ENCODE measurements around the gene DHRS1.

The DHRS1 gene

DNA sequence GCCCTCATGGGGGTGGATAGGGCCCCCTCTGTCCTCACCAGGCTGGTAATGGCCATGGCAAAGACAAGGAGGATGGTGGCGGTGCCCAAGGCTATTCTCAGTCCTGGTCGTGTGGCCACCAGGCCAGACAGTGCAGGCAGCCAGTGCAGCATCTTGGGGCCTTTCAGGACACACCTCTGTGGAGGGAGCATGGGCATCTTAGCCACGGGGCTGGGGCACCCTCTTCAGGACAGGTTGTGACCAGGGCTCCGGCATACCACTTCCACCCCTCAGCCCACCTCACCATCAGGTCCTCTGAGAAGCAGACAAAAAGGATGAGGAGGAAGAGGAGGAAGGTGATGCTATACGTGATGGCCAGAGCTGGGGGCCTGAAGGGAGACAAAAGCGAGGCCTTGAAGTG lies 24.4 kb upstream of the DHRS1 start (continued):
- TF ChIP-seq ZNF518A (tag by site-specific recombination; conservative IDR thresholded peaks at IDR 0.05; ENCODE audit: low read depth) (no peak), ZNF274 (IDR thresholded peaks at IDR 0.05; ENCODE audit: low read length) (no peak), ZNF274 (tag by site-specific recombination; IDR thresholded peaks at IDR 0.05; ENCODE audit: borderline replicate concordance) (no peak), ZXDB (tag by site-specific recombination; IDR thresholded peaks at IDR 0.05) (no peak), ZNF366 (tag by site-specific recombination; conservative IDR thresholded peaks at IDR 0.05) (no peak), ZNF707 (tag by site-specific recombination; IDR thresholded peaks at IDR 0.05) (no peak)

DNA sequence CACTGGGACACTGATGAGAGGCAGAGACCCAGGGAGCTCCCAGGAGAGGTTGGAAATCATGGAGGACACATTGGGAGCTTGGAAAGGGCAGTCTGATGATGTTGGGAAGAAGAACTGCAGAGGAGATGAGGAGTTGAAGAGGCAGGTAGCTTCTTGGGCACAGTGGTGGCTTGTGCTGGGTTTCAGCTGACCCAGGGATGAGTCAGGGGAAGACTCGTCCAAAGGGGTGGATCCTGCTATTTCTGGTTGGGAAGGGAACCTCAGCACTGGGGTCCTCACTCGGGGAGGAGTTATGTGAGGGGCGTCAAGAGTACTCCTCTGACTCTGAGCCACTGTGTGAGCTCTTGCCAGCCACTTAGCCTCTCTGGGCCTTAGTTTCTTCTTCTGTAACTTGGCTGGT lies 23.8 kb upstream of the DHRS1 start:
- Histone ChIP-seq H3K27ac (ENCODE audit: extremely low read depth, low read depth, low read length) (no peak overlapping the region), H3K9me3 (ENCODE audit: control insufficient read depth, insufficient read depth, low read depth, low read length) (no peaks in the 10 kb centered on the region), H3K4me3 (ENCODE audit: low read depth, low read length) (no peak overlapping the region), H3K4me1 (ENCODE audit: control insufficient read depth, insufficient read depth, low read length) (no peaks in the 10 kb centered on the region), H3K36me3 (ENCODE audit: control insufficient read depth in 2 of 2, insufficient read depth in 1 of 2, low read length in 2 of 2) (no peaks in the 10 kb centered on the region)
- CTCF ChIA-PET: interaction anchor here (1.1 to 16.9 kb wide), 4 partner anchors 10 to 108 kb away, joined by 3 to 468 read pairs (median 32); partner anchors contain the start of genes CBLN3, CIDEB and KHNYN
- POLR2A ChIA-PET: interaction anchor here (1.8 kb wide), 1 partner anchor 113 kb away, joined by 4 read pairs; no protein-coding TSS in a partner anchor
- TF ChIP-seq ZNF184 (tag by site-specific recombination; IDR thresholded peaks at IDR 0.05) (no peak), ZNF391 (tag by site-specific recombination; IDR thresholded peaks at IDR 0.05; ENCODE audit: borderline replicate concordance, low read depth) (no peak), ZNF549 (tag by site-specific recombination; IDR thresholded peaks at IDR 0.05) (no peak), ZNF76 (tag by site-specific recombination; IDR thresholded peaks at IDR 0.05; ENCODE audit: borderline replicate concordance, low read depth) (no peak), ZNF311 (tag by site-specific recombination; IDR thresholded peaks at IDR 0.05; ENCODE audit: borderline replicate concordance) (no peak), ZNF394 (tag by site-specific recombination; IDR thresholded peaks at IDR 0.05; ENCODE audit: borderline replicate concordance) (no peak), ZNF660 (tag by site-specific recombination; IDR thresholded peaks at IDR 0.05) (no peak), ZNF23 (tag by site-specific recombination; IDR thresholded peaks at IDR 0.05; ENCODE audit: borderline replicate concordance) (no peak), HOXC10 (CRISPR knock-in tag; IDR thresholded peaks at IDR 0.05) (no peak), BCL11B (tag by site-specific recombination; IDR thresholded peaks at IDR 0.05; ENCODE audit: low read depth) (no peak), ZNF280D (tag by site-specific recombination; IDR thresholded peaks at IDR 0.05) (no peak), BCL11A (tag by site-specific recombination; IDR thresholded peaks at IDR 0.05; ENCODE audit: low read depth) (no peak)
- TF ChIP-seq, protein P1, sequence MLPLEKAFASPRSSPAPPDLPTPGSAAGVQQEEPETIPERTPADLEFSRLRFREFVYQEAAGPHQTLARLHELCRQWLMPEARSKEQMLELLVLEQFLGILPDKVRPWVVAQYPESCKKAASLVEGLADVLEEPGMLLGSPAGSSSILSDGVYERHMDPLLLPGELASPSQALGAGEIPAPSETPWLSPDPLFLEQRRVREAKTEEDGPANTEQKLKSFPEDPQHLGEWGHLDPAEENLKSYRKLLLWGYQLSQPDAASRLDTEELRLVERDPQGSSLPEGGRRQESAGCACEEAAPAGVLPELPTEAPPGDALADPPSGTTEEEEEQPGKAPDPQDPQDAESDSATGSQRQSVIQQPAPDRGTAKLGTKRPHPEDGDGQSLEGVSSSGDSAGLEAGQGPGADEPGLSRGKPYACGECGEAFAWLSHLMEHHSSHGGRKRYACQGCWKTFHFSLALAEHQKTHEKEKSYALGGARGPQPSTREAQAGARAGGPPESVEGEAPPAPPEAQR (tag by site-specific recombination; IDR thresholded peaks at IDR 0.05): no peak

Data from HEK293 (cell line).